ENCODE measurements around the gene GATA3.

Gene GATA3

DNA sequence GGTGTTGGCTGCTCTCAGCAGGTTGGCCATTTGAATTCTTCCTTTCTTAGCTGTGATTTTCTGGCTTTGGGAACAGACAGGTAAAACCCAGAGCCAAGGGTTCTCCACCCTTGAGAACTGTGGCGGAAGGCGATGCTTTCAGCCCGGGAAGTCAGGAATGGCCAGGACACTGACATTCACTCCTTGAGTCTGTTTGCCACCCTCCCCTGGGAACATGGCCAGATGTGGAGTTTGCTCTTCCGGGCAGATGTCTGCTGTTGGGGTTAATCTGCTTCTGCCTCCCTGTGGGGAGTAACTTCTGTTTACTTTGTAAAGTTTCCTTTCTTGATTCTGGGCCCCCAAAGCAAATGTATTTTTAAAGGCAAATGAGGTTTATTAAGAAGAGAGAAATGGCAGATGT lies 17.7 kb downstream of the GATA3 start:
- no peak overlapping the region for H2AFZ ChIP-seq (ENCODE audit: low read depth, low read length)
- no peak overlapping the region for H2AK5ac ChIP-seq (ENCODE audit: low read length, severe bottlenecking)
- H3K23ac ChIP-seq (ENCODE audit: low read length in 2 of 2): no peak overlapping the region
- no peak overlapping the region for H3K18ac ChIP-seq (ENCODE audit: low read depth in 1 of 2, low read length in 2 of 2)
- H2BK5ac ChIP-seq (ENCODE audit: low read depth, low read length, poor library complexity, severe bottlenecking): no peak overlapping the region
- DNase-seq: no peak
- no peak overlapping the region for H4K91ac ChIP-seq (ENCODE audit: low read length)
- H3K4me3 ChIP-seq (ENCODE audit: insufficient read depth in 1 of 2, low read depth in 1 of 2, low read length in 2 of 2): no peak overlapping the region
- H3K36me3 ChIP-seq (ENCODE audit: control insufficient read depth in 1 of 2, insufficient read depth in 2 of 2, low read depth in 1 of 2, low read length in 2 of 2): no peaks in the 10 kb centered on the region
- H2BK15ac ChIP-seq (ENCODE audit: low read depth, poor library complexity, severe bottlenecking): no peak overlapping the region
- peaks cover 2% of the 10 kb centered on the region for H3K4me1 ChIP-seq (ENCODE audit: control insufficient read depth, insufficient read depth, low read depth, low read length)
- H2BK120ac ChIP-seq (ENCODE audit: low read depth, low read length): no peak overlapping the region
- H3K79me1 ChIP-seq (replicated peaks; ENCODE audit: low read length, poor library complexity, severe bottlenecking): no peaks in the 10 kb centered on the region
- no peak overlapping the region for H3K4ac ChIP-seq (ENCODE audit: low read depth in 1 of 2, low read length in 2 of 2)
- no peak overlapping the region for H3K14ac ChIP-seq (ENCODE audit: low read length in 2 of 2)
- H3K9ac ChIP-seq (ENCODE audit: low read length): no peak overlapping the region
- no peaks in the 10 kb centered on the region for H3K9me3 ChIP-seq (ENCODE audit: control insufficient read depth, low read length)
- no peak overlapping the region for H3K4me2 ChIP-seq (ENCODE audit: low read length, poor library complexity, severe bottlenecking)
- H3K27me3 ChIP-seq (ENCODE audit: control insufficient read depth in 1 of 2, insufficient read depth in 1 of 2, low read length in 2 of 2): peaks cover 7 to 28% of the 10 kb centered on the region in 2 experiments
- H4K8ac ChIP-seq (ENCODE audit: low read length): no peak overlapping the region
- H3K27ac ChIP-seq (ENCODE audit: low read length, poor library complexity, severe bottlenecking): no peak overlapping the region
- 47% methylated on average over 4 of the region's 4 CpGs for WGBS
- no peak overlapping the region for H2BK12ac ChIP-seq (ENCODE audit: low read length in 2 of 2)

- peak overlapping the region; percentile 52 for H4K8ac ChIP-seq (ENCODE audit: low read length)
- peak overlapping the region in 1 of 2 experiments; percentile 64 for H3K18ac ChIP-seq (ENCODE audit: low read depth in 1 of 2, low read length in 2 of 2)
- H3K4ac ChIP-seq (ENCODE audit: low read depth in 1 of 2, low read length in 2 of 2): no peak overlapping the region
- H3K14ac ChIP-seq (ENCODE audit: low read length in 2 of 2): peak overlapping the region in 1 of 2 experiments; percentile 61
- H3K4me1 ChIP-seq (ENCODE audit: control insufficient read depth, insufficient read depth, low read depth, low read length): peaks cover 2% of the 10 kb centered on the region
- H2BK5ac ChIP-seq (ENCODE audit: low read depth, low read length, poor library complexity, severe bottlenecking): no peak overlapping the region
- H3K36me3 ChIP-seq (ENCODE audit: control insufficient read depth in 1 of 2, insufficient read depth in 2 of 2, low read depth in 1 of 2, low read length in 2 of 2): no peaks in the 10 kb centered on the region
- no peak overlapping the region for H2BK12ac ChIP-seq (ENCODE audit: low read length in 2 of 2)
- H3K27ac ChIP-seq (ENCODE audit: low read length, poor library complexity, severe bottlenecking): no peak overlapping the region
- no peak overlapping the region for H2BK120ac ChIP-seq (ENCODE audit: low read depth, low read length)
- no peak overlapping the region for H2AK5ac ChIP-seq (ENCODE audit: low read length, severe bottlenecking)
- no peak overlapping the region for H3K9ac ChIP-seq (ENCODE audit: low read length)
- peaks cover 7 to 25% of the 10 kb centered on the region in 2 experiments for H3K27me3 ChIP-seq (ENCODE audit: control insufficient read depth in 1 of 2, insufficient read depth in 1 of 2, low read length in 2 of 2)
- WGBS: 69% methylated on average over 15 of the region's 15 CpGs
- no peak overlapping the region for H4K91ac ChIP-seq (ENCODE audit: low read length)
- no peak overlapping the region for H3K4me2 ChIP-seq (ENCODE audit: low read length, poor library complexity, severe bottlenecking)
- H3K23ac ChIP-seq (ENCODE audit: low read length in 2 of 2): no peak overlapping the region
- no peaks in the 10 kb centered on the region for H3K9me3 ChIP-seq (ENCODE audit: control insufficient read depth, low read length)
- no peak for DNase-seq
- H3K79me1 ChIP-seq (replicated peaks; ENCODE audit: low read length, poor library complexity, severe bottlenecking): no peaks in the 10 kb centered on the region
- H3K4me3 ChIP-seq (ENCODE audit: insufficient read depth in 1 of 2, low read depth in 1 of 2, low read length in 2 of 2): no peak overlapping the region
- no peak overlapping the region for H2BK15ac ChIP-seq (ENCODE audit: low read depth, poor library complexity, severe bottlenecking)
- no peak overlapping the region for H2AFZ ChIP-seq (ENCODE audit: low read depth, low read length)
Observed at GRCh38 chr10:8073691-8074416, 19.4 kb downstream of the GATA3 start.

DNA sequence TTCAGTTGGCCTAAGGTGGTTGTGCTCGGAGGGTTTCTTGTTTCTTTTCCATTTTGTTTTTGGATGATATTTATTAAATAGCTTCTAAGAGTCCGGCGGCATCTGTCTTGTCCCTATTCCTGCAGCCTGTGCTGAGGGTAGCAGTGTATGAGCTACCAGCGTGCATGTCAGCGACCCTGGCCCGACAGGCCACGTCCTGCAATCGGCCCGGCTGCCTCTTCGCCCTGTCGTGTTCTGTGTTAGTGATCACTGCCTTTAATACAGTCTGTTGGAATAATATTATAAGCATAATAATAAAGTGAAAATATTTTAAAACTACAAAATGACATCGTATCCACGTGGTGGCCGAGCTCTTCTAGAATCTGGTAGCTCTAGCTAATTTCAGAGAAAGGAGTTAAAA lies 20.4 kb downstream of the GATA3 start:
- Histone ChIP-seq H3K4me2 (ENCODE audit: low read length, poor library complexity, severe bottlenecking) (no peak overlapping the region), H3K27me3 (ENCODE audit: control insufficient read depth in 1 of 2, insufficient read depth in 1 of 2, low read length in 2 of 2) (peaks cover 7 to 22% of the 10 kb centered on the region in 2 experiments), H2AFZ (ENCODE audit: low read depth, low read length) (no peak overlapping the region), H3K23ac (ENCODE audit: low read length in 2 of 2) (no peak overlapping the region), H2AK5ac (ENCODE audit: low read length, severe bottlenecking) (no peak overlapping the region), H4K91ac (ENCODE audit: low read length) (no peak overlapping the region), H3K4me1 (ENCODE audit: control insufficient read depth, insufficient read depth, low read depth, low read length) (peaks cover 2% of the 10 kb centered on the region), H2BK120ac (ENCODE audit: low read depth, low read length) (no peak overlapping the region), H3K18ac (ENCODE audit: low read depth in 1 of 2, low read length in 2 of 2) (no peak overlapping the region), H2BK15ac (ENCODE audit: low read depth, poor library complexity, severe bottlenecking) (no peak overlapping the region), H3K27ac (ENCODE audit: low read length, poor library complexity, severe bottlenecking) (no peak overlapping the region), H3K36me3 (ENCODE audit: control insufficient read depth in 1 of 2, insufficient read depth in 2 of 2, low read depth in 1 of 2, low read length in 2 of 2) (no peaks in the 10 kb centered on the region), H2BK5ac (ENCODE audit: low read depth, low read length, poor library complexity, severe bottlenecking) (no peak overlapping the region), H4K8ac (ENCODE audit: low read length) (no peak overlapping the region), H2BK12ac (ENCODE audit: low read length in 2 of 2) (no peak overlapping the region), H3K4me3 (ENCODE audit: insufficient read depth in 1 of 2, low read depth in 1 of 2, low read length in 2 of 2) (no peak overlapping the region), H3K9me3 (ENCODE audit: control insufficient read depth, low read length) (no peaks in the 10 kb centered on the region), H3K9ac (ENCODE audit: low read length) (no peak overlapping the region), H3K79me1 (replicated peaks; ENCODE audit: low read length, poor library complexity, severe bottlenecking) (no peaks in the 10 kb centered on the region), H3K4ac (ENCODE audit: low read depth in 1 of 2, low read length in 2 of 2) (no peak overlapping the region), H3K14ac (ENCODE audit: low read length in 2 of 2) (no peak overlapping the region)
- no peak for DNase-seq
- 97% methylated on average over 8 of the region's 14 CpGs for WGBS

DNA sequence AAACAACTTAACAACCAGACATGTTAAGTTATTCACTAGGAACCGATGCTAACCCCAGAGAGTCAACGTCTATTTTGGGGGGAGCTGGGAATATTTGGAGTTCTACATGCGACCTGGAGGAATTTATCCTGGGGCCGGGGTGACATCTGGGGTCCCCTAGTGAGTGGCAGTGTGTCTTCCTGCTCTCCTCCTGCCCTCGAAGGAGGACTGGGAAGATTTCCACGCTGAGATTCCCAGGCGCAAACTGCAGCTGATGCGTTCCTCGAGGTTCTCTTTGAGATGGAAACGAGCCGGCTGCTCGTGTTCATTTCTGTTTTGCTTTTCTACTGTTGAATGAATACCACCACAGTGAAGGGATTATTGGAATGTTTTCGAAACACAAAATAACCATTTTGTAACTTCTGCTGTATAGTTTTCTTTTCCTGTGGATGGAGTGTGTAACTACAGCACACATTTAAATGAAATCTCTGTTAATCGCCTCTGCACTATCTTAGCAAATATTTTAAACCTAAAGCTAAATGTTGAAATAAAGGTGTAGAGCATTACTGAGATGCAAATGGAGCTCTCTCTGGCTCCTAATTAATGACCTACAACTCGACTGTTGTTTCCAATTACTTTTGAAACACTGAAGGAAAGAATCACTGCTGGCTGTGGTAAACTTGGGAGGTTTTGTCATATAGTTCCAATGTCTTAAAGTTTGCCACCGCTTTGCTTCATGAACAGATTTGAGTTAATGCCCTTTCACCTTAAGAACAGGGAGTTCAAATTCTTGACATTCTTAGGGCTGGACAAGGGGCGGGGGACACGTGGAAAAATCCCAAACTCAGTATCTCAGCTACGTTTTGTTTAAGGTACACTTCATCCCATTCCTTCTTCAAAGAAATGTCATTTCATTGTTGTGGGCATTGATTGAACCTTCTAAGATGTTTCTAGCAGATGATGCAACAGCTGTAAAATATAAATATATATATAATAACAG lies 21.1 kb downstream of the GATA3 start:
- H3K14ac ChIP-seq (ENCODE audit: low read length in 2 of 2): no peak overlapping the region
- H2BK5ac ChIP-seq (ENCODE audit: low read depth, low read length, poor library complexity, severe bottlenecking): no peak overlapping the region
- H4K8ac ChIP-seq (ENCODE audit: low read length): no peak overlapping the region
- peaks cover 2% of the 10 kb centered on the region for H3K4me1 ChIP-seq (ENCODE audit: control insufficient read depth, insufficient read depth, low read depth, low read length)
- no peak overlapping the region for H3K4me3 ChIP-seq (ENCODE audit: insufficient read depth in 1 of 2, low read depth in 1 of 2, low read length in 2 of 2)
- no peak overlapping the region for H2BK15ac ChIP-seq (ENCODE audit: low read depth, poor library complexity, severe bottlenecking)
- no peak overlapping the region for H3K9ac ChIP-seq (ENCODE audit: low read length)
- H2AFZ ChIP-seq (ENCODE audit: low read depth, low read length): no peak overlapping the region
- no peak overlapping the region for H3K4ac ChIP-seq (ENCODE audit: low read depth in 1 of 2, low read length in 2 of 2)
- H2BK12ac ChIP-seq (ENCODE audit: low read length in 2 of 2): no peak overlapping the region
- H4K91ac ChIP-seq (ENCODE audit: low read length): no peak overlapping the region
- no peak overlapping the region for H2AK5ac ChIP-seq (ENCODE audit: low read length, severe bottlenecking)
- no peaks in the 10 kb centered on the region for H3K36me3 ChIP-seq (ENCODE audit: control insufficient read depth in 1 of 2, insufficient read depth in 2 of 2, low read depth in 1 of 2, low read length in 2 of 2)
- no peak overlapping the region for H3K18ac ChIP-seq (ENCODE audit: low read depth in 1 of 2, low read length in 2 of 2)
- no peaks in the 10 kb centered on the region for H3K79me1 ChIP-seq (replicated peaks; ENCODE audit: low read length, poor library complexity, severe bottlenecking)
- H3K23ac ChIP-seq (ENCODE audit: low read length in 2 of 2): no peak overlapping the region
- DNase-seq: no peak
- H3K4me2 ChIP-seq (ENCODE audit: low read length, poor library complexity, severe bottlenecking): no peak overlapping the region
- no peak overlapping the region for H3K27ac ChIP-seq (ENCODE audit: low read length, poor library complexity, severe bottlenecking)
- H3K9me3 ChIP-seq (ENCODE audit: control insufficient read depth, low read length): no peaks in the 10 kb centered on the region
- no peak overlapping the region for H2BK120ac ChIP-seq (ENCODE audit: low read depth, low read length)
- H3K27me3 ChIP-seq (ENCODE audit: control insufficient read depth in 1 of 2, insufficient read depth in 1 of 2, low read length in 2 of 2): peaks cover 7 to 19% of the 10 kb centered on the region in 2 experiments
- WGBS: 70% methylated on average over 14 of the region's 19 CpGs

Measured in mesenchymal stem cell (in vitro differentiated cells and primary cell).